ENCODE measurements around the gene BTBD19. TPM values are rescaled to one million over a fixed set of nuclear protein-coding genes. Genes with fewer than 3 reads are reported as not detected.
A peak's percentile ranks its signal among the peaks of the same experiment; 100 is the strongest.
"Not testable (repeated sequence)": the region's sequence is repeated elsewhere in the genome, so short reads cannot be mapped to it uniquely, and the experiment has no call there.

BTBD19 gene
- total RNA-seq, 1 experiment from 2014 or later = 0.29 TPM

DNA sequence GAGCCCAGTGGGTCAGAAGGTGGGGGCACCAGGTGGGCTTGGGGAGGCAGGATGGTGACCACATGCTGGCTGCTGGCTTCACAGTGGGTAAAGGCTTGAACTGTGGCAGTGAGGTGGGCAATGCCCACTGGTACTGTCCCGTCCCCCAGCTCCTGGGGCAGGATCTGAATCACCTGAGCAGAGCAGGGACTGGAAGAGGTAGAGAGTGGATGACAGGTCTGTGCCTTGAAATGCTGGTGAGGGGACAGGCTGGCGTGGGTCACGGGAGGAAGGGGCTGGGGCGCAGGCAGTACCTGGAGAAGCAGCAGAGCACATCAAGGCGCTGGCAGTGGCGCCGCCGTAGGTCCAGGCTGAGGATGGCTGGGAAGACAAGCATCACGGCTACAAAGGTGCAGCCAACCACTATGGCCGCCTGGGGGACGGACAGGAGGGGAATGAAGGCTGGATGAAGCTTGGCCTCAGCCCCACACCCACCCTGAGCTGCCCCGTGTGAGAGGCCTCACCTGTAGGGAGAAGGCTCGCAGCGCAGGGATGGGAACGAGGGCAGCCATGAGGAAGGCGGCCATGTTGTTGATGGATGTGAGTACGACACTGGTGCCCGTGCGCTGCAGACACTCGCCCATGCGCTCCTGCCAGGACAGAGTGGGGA lies 19.8 kb downstream of the BTBD19 start:
- no peak for DNase-seq (ENCODE audit: low read depth)

DNA sequence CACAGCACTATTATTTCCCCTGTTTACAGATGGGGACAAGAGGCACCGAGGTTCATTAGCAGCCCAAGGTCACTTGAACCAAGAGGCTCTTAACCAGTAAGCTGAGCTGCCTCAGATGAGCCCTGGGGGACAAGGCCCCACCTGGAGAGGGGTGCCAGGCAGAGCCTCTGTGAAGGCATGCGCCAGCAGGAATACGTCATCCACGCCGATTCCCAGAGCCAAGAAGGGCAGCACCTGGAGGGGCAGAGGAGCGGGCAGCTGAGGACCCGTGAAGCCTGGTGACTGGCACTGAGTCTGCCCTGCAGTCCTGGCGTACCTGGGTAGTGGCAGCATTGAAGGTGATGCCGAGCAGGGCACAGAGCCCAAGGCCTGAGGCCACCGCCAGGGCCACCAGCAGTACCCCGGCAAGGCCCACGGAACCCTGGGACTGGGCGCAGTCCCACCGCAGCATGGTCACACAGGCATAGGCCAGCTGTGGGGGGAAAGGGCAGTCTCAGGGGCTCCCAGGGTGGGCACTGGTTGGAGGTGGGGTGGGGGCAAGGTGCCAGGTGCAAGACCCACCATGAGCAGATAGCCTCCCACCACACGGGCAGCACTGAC lies 20.6 kb downstream of the BTBD19 start:
- DNase-seq (ENCODE audit: low read depth) = no peak

- DNase-seq (ENCODE audit: low read depth) = no peak
These were observed 21.4 kb downstream of the BTBD19 start for GRCh38 chr1:44829506-44830384.

GRCh38 chr1:44830900-44831304 lies 22.6 kb downstream of the BTBD19 start:
- no peak for DNase-seq (ENCODE audit: low read depth)

DNA sequence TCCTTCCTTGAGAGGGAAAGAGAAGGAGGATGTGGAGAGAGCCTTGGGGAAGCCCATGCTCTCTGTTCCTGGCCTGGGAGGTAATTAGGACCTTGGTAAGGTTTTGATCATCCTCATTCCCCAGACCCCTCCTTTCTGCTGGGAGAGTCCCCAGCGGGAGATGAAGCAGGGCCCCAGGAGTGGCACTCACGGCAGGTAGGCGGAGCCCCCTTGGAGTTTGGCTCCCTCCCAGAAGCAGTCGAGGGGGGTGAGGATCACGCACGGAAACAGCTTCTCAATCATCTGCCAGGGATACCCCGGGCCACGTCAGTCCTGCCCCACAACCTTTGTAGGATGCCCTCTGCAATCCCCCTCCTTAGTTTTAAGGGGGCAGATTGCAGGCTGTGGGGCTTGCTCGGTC lies 23.2 kb downstream of the BTBD19 start:
- no peak for DNase-seq (ENCODE audit: low read depth)

DNA sequence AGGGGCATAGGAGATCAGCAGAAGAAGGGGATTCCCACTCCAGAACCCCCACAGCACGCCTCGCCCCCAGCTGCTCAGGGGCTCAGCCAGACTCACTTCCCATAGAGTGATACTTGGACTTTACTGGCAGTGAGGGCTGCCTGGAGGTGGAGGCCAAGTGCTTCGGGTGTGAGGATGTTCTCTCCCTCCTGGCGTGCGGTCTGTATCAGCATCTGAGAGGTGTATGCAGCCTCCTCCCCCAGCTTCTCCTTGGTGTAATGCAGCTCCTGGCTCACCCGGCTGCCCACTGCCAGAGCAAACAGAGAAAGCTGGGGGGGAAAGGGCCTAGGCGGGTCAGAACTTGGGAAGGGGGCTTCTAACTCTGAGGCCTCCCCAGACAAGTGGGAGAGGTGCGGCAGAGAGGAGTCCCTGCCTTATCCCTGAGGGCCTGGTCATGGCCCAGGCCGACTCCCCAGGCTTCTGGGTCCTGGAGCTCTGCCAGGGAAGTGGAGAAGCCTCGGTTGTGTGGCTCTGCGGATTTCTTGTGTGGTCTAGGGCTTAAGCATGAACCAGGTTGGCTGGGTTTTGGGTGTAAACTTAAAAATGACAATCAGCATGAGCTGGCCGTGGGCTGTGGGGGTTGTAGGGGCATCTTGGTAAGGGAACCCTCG lies 23.9 kb downstream of the BTBD19 start:
- DNase-seq (ENCODE audit: low read depth) = no peak

DNA sequence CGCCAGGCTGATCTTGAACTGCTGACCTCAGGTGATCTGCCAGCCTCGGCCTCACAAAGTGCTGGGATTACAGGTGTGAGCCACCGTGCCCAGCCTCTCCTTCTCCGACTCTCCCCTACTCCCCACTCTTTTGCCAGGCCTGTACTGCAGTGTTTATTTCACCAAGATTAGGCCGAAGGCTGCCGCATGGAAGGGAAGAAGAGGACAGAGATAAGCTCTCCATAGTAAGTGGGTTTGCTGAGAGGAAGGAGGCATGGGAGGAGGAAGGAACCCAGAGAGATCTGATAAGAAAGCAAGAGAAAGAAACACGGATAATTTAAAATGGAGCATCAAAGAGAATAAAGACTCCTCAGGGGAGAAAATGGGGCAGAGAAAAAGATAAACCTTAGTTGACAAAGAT lies 26.0 kb downstream of the BTBD19 start:
- no peak for DNase-seq (ENCODE audit: low read depth)

DNA sequence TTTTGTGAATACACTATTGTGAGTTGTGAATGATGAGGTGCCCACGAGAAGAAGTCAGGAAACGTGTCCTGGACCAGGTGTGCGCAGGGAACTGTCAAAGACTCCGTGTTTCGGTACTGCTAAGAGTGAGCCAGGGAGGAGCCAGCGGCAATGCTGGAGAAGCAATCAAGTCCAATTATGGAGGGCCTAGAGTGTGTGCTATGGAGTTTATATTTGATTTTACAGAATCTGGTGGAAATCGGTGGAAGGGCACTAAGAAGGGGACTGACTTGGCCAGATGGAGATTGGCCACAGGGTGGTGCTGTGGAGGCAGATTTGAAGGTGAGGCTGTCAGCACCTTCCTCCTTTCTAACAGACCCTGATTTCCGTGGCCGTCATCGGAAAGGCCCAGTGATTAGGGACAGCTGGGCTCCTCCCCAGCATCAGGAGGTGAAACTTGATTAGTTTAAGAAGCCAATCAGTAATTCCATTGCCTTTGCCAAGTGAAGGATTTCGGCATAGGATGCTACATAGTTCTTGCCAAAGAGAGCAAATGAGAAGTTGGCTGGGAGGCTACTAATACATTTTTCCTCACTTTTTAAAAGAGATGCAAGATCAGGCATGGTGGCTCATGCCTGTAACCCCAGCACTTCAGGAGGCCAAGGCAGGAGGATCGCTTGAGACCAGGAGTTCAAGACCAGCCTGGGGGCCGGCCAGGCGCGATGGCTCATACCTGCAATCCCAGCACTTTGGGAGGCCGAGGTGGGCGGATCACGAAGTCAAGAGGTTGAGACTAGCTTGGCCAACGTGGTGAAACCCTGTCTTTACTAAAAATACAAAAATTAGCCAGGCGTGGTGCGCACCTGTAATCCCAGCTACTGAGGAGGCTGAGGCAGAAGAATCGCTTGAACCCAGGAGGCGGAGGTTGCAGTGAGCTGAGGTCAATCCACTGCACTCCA lies 27.7 kb downstream of the BTBD19 start:
- peak; percentile 86 for DNase-seq (ENCODE audit: low read depth)

DNA sequence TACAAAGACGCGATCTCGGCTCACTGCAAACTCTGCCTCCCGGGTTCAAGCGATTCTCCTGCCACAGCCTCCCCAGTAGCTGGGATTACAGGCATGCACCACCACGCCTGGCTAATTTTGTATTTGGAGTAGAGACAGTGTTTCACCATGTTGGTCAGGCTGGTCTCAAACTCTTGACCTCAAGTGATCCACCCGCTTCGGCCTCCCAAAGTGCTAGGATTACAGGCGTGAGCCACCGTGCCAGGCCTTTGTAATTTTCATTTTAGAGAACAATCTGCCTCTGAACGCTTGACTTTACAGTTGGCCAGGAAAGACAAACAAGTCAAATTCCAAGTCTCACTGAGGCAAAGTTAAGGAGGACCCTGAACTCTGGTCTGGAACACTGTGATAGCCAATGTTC lies 30.0 kb downstream of the BTBD19 start:
- not testable (repeated sequence) for DNase-seq (ENCODE audit: low read depth)

DNA sequence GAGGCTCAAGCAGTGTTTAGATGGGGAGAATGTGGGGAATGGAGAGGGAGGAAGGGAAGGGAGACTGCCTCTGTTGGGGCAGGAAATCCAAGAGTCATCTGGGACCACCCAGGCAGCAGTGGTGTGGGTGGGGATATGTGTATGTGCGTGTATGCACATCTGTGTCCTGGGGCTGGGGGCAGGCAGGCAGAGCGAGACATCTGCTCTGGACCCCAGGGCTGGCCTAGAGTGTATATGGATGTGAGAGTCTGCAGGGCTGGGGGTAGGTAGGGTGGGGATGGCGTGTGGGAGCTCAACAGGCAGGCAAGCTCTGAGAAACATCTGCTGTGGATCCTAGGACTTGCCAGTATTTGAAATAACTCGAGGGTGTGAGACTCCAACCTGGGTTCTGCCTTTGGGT lies 31.3 kb downstream of the BTBD19 start:
- no peak for DNase-seq (ENCODE audit: low read depth)

- no peak for DNase-seq (ENCODE audit: low read depth)
These were observed 34.2 kb downstream of the BTBD19 start for GRCh38 chr1:44842486-44842861.

DNA sequence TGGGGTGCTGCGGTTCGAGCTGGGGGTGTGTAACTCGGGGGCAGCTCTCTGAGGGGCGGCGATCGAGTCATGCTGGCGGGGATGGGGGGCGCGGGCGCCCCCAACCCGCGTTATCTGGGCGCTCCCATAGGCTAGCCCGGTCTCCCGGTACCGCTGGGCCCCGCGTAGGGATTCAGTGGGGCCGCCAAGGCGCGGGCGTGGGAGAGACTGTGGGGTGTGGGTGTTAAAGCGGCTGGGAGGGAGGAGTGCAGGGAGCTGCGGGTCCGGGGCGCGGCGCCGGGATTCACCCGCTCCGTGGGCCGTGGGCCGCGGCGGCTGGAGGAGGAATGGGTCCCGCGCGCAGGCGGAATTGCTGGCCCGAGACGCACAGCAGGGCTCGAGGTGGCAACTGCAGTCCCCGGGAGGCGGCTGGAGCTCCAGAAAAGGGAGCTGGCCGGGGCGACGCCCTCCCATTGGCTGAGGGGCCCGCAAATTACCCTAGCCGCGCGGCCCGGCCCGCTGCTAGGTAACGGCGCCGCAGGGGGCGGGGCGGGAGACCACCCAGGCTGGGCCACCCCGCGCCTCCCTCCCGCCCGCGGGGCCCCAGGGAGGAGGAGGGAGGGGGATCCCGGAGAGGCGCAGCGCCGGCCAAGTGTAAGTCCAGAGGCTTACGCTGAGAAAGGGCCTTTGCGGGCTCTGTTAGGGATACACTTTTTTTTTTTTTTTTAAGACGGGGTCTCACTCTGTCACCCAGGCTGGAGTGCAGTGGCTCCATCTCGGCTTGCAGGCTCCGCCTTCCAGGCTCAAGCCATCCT lies 34.7 kb downstream of the BTBD19 start, which contains the start of gene PTCH2:
Gene PTCH2, minus strand, starts transcription at position 392 of the 794 bp plus-strand sequence. Its CDS starts 321 bp downstream, at position 71.
- peak; percentile 80 for DNase-seq (ENCODE audit: low read depth)

- no peak for DNase-seq (ENCODE audit: low read depth)
These were observed 38.7 kb downstream of the BTBD19 start for GRCh38 chr1:44846985-44847384.

- no peak for DNase-seq (ENCODE audit: low read depth)
These were observed 39.5 kb downstream of the BTBD19 start for GRCh38 chr1:44847845-44848244.

DNA sequence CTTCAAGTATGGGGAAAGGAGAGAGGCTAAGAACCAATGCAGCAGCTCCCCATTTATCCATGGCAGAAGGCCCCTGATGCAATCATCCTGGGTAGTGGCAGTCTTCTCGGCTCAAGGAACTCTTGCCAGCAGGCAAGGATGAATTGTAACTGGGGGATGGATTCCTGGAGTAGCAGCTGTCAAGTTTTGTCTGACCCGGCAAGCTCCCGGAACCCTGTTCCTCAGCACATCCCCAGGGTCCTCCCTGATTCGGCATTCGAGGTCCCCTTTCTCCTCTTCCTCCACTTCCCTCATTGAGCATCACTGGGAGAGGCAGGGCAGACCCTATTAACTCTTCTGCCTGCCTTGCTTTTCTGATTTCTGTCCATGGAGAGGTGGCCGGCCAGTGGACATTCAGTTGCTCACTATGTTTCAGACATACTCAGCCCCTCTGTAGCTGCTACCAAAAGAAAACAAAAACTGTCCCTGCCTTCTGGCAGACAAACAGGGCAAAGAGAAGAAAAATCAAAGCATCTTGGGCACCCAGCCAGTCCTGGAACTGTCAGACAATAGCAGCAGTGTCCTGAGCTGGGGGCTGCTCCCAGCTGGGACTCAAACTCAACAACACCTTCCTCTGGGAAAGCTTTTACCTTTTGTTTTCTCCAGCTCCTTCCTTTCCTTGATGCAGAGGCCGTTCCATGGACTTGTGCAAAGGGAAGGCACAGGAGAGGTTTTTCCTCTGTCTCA lies 40.3 kb downstream of the BTBD19 start:
- no peak for DNase-seq (ENCODE audit: low read depth)

GRCh38 chr1:44849575-44850132 lies 41.3 kb downstream of the BTBD19 start:
- DNase-seq (ENCODE audit: low read depth) = no peak

GRCh38 chr1:44851308-44851707 lies 43.0 kb downstream of the BTBD19 start:
- no peak for DNase-seq (ENCODE audit: low read depth)

DNA sequence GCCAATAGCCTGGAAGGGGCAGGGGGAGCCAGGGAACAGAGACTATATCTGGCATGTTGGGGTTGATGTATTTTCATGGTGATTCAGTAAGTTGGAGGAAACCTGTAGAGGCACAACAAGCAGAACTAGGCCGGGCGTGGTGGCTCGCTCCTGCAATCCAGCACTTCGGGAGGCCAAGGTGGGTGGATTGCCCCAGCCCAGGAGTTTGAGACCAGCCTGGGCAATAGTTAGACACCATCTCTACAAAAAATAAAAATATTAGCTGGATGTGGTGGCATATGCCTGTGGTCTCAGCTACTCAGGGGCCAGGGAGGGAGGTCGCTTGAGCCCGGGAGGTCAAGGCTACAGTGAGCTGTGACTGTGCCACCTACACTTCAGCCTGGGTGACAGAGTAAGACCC lies 44.9 kb downstream of the BTBD19 start:
- no peak for DNase-seq (ENCODE audit: low read depth)

- no peak for DNase-seq (ENCODE audit: low read depth)
These were observed 46.6 kb downstream of the BTBD19 start for GRCh38 chr1:44854970-44855369.
